Transverse colon (tissue), 4 donors: Measurements from ENCODE around the gene TIAM1.

Experiments used
- CTCF ChIP-seq, 5 experiments: fragments of 200-600 bp in 3 of 5; fragments of 450-650 bp in 2 of 5; sonication (generic) in 3 of 5; IDR thresholded peaks; 1 replicate in 2 of 5; 2 replicates in 3 of 5; pipeline ENCODE4 v1.5.1; 2016 to 2017; ENCODE audit warnings: antibody characterized with exemption in 5 of 5, inconsistent platforms in 3 of 5, mild to moderate bottlenecking in 2 of 5, moderate library complexity in 1 of 5
- EP300 ChIP-seq: sonication (generic); formaldehyde crosslinking; IDR thresholded peaks from one replicate; pipeline ENCODE4 v1.6.1; 2017; ENCODE audit warnings: antibody characterized with exemption, low read depth
- POLR2A ChIP-seq: fragments of 450-650 bp; IDR thresholded peaks from one replicate; pipeline ENCODE4 v1.6.1; 2016; ENCODE audit warnings: antibody characterized with exemption, mild to moderate bottlenecking, moderate library complexity
- POLR2AphosphoS5 ChIP-seq, 3 donors: sonication (generic); formaldehyde crosslinking; IDR thresholded peaks; one replicate each; pipeline ENCODE4 v1.6.1; 2016; ENCODE audit warnings: antibody characterized with exemption in 3 of 3

- TF ChIP-seq CTCF (IDR thresholded peaks at IDR 0.05) (no peak), EP300 (no peak), POLR2AphosphoS5 (IDR thresholded peaks at IDR 0.05) (no peak), POLR2A (no peak)
Measured at GRCh38 chr21:31084689-31085088, 259.4 kb downstream of the TIAM1 start.
